Endothelial cell of umbilical vein (primary cell): Measurements from ENCODE around the gene SRL.

Experiments
- CTCF ChIP-seq, 2 donors: IDR thresholded peaks; 1 replicate in 1 of 2; 2 replicates in 1 of 2; pipeline ENCODE4 v1.5.1; 2011; ENCODE audit warnings: low read length in 2 of 2, mild to moderate bottlenecking in 2 of 2, moderate library complexity in 2 of 2, control low read depth in 1 of 2, inconsistent platforms in 1 of 2, low read depth in 1 of 2; ENCODE audit not compliant: insufficient read depth in 1 of 2; ENCODE audit errors: extremely low read depth in 1 of 2
- EZH2 ChIP-seq: IDR thresholded peaks from 2 replicates; pipeline ENCODE4 v1.6.1; 2012; ENCODE audit warnings: borderline replicate concordance, low read depth, mild to moderate bottlenecking, moderate library complexity, low read length, inconsistent platforms; ENCODE audit not compliant: severe bottlenecking
- FOS ChIP-seq: IDR thresholded peaks from 2 replicates; pipeline ENCODE4 v1.6.1; 2011; ENCODE audit warnings: mild to moderate bottlenecking, low read length, moderate library complexity, borderline replicate concordance; ENCODE audit not compliant: insufficient read depth
- GATA2 ChIP-seq: IDR thresholded peaks from 2 replicates; pipeline ENCODE4 v1.7.0; 2011; ENCODE audit warnings: low read depth, mild to moderate bottlenecking, moderate library complexity, mixed read lengths, low read length; ENCODE audit not compliant: insufficient read length, insufficient read depth
- JUN ChIP-seq: IDR thresholded peaks from 2 replicates; pipeline ENCODE4 v1.6.1; 2011; ENCODE audit warnings: borderline replicate concordance, low read depth; ENCODE audit not compliant: insufficient read length, insufficient read depth
- MAX ChIP-seq: IDR thresholded peaks from 2 replicates; pipeline ENCODE4 v1.6.1; 2011; ENCODE audit not compliant: insufficient read depth, insufficient read length
- MYC ChIP-seq: IDR thresholded peaks from one replicate; pipeline ENCODE4 v1.6.1; 2011; ENCODE audit warnings: mild to moderate bottlenecking, low read depth, low read length
- POLR2A ChIP-seq: IDR thresholded peaks from 2 replicates; pipeline ENCODE4 v1.6.1; 2012; ENCODE audit warnings: low read depth, mild to moderate bottlenecking, control low read depth, low read length
- POLR2AphosphoS5 ChIP-seq: IDR thresholded peaks from 2 replicates; pipeline ENCODE4 v1.6.1; 2012; ENCODE audit warnings: low read depth, mild to moderate bottlenecking, control low read depth, low read length, moderate library complexity; ENCODE audit not compliant: insufficient read depth

DNA sequence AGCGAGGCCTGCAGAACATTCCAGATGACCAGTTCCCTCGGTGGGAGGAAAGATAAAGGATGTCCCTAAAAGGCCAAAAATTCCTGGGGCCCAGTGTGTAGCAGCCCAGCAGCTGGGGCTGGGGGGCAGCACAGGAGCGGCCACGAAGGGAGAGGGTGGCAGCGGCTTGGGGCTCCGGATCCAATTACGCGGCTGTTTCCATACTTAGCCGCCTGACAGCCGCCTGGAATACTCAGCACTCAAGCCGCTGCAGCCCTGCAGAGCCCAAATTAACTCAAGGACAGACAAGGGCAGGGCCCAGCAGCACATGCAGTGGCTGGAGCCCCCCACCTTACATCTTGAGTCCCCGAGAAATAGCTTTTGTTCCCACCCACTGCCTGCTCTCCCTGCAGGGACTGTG lies 1.3 kb downstream of the SRL start:
- TF ChIP-seq POLR2AphosphoS5 (no peak), CTCF (IDR thresholded peaks at IDR 0.05; ENCODE audit: extremely low read depth in 1 of 2, insufficient read depth in 1 of 2, low read depth in 1 of 2, low read length in 2 of 2) (no peak), POLR2A (no peak), MYC (no peak), GATA2 (no peak), MAX (no peak), EZH2 (no peak), JUN (no peak), FOS (no peak)
